Heart left ventricle (tissue), 13 donors: Measurements from ENCODE around the gene OGT.

Source experiments
- POLR2A ChIP-seq, 2 donors: fragments of 450-650 bp; IDR thresholded peaks; one replicate each; pipeline ENCODE4 v1.6.1; 2017; ENCODE audit warnings: antibody characterized with exemption in 2 of 2, mild to moderate bottlenecking in 2 of 2, moderate library complexity in 2 of 2
- TF ChIP-seq, protein P1 (sequence below), 12 donors: fragments of 200-600 bp; sonication (generic) in 4 of 12; IDR thresholded peaks; one replicate each; pipeline versions ENCODE4 v1.5.0 to v1.8.0; 2018 to 2022; ENCODE audit warnings: antibody characterized with exemption in 12 of 12, mild to moderate bottlenecking in 5 of 12
- donor health status: ischemic (EF 13 %, LVEDD 7.1; RV severe dilation, severe dysfunction).
- donor health status: DM: no; HTN: yes; CAD: no.
- donor health status: DM: no; HTN: no; CAD: no.
- donor health status: ischemic (EF 25% LVEDD 6.9; RV normal size, moderate dysfunction).
- donor health status: ischemic (EF 25% LVEDD 5.7; RV mildly dilated, moderate dysfunction).
- donor health status: ischemic (EF 35%, LVEDD 5.7; RV mildly dilated, moderate dysfunction).
- donor health status: nonischemic (EF 11% LVEDD 7.7; RV severe dilation, severe dysfunction).
- donor health status: DM: yes; HTN: yes; CAD: no.
- donor health status: PGD.
- donor health status: ischemic (EF 29% LVEDD 5.4; RV normal size, mild dysfunction).
- donor health status: nonischemic (EF 23%, LVEDD 6.1; RV moderate dilation, normal function).

DNA sequence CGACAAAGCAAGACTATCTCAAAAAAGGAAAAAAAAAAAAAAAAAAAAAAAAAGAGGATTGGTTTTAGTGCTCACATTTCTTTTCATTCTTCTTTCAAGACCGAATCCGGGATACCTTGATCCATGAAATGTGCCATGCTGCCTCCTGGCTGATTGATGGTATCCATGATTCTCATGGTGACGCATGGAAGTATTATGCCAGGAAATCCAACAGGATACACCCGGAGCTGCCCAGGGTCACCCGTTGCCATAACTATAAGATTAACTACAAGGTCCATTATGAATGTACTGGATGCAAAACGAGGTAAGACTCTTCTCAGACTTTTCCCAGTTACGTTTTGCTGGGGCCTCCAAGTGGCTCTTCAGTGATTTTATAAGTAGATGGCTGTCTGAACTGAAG is 79.4 kb downstream of the OGT start:
- TF ChIP-seq, protein P1, sequence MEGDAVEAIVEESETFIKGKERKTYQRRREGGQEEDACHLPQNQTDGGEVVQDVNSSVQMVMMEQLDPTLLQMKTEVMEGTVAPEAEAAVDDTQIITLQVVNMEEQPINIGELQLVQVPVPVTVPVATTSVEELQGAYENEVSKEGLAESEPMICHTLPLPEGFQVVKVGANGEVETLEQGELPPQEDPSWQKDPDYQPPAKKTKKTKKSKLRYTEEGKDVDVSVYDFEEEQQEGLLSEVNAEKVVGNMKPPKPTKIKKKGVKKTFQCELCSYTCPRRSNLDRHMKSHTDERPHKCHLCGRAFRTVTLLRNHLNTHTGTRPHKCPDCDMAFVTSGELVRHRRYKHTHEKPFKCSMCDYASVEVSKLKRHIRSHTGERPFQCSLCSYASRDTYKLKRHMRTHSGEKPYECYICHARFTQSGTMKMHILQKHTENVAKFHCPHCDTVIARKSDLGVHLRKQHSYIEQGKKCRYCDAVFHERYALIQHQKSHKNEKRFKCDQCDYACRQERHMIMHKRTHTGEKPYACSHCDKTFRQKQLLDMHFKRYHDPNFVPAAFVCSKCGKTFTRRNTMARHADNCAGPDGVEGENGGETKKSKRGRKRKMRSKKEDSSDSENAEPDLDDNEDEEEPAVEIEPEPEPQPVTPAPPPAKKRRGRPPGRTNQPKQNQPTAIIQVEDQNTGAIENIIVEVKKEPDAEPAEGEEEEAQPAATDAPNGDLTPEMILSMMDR (IDR thresholded peaks at IDR 0.05): no peak
- no peak for TF ChIP-seq POLR2A (IDR thresholded peaks at IDR 0.05)
